Colonic mucosa (tissue), 4 donors: Measurements from ENCODE around the gene LDAH. TPM values are rescaled to one million over a fixed set of nuclear protein-coding genes. Genes with fewer than 3 reads are reported as not detected.

ENCODE experiments used
- DNase-seq: peaks from one replicate; pipeline ENCODE4 v3.0.0-alpha.2; 2020
- H3K27ac ChIP-seq: fragments of 200-600 bp; one replicate; pipeline ENCODE4 v1.8.0; 2021
- H3K27me3 ChIP-seq: fragments of 200-600 bp; one replicate; pipeline ENCODE4 v1.8.0; 2021
- H3K36me3 ChIP-seq: fragments of 200-600 bp; one replicate; pipeline ENCODE4 v1.8.0; 2021
- H3K4me1 ChIP-seq: fragments of 200-600 bp; one replicate; pipeline ENCODE4 v1.8.0; 2021; ENCODE audit warnings: mild to moderate bottlenecking
- H3K4me3 ChIP-seq: fragments of 200-600 bp; one replicate; pipeline ENCODE4 v1.8.0; 2021
- H3K9ac ChIP-seq, 2 donors: one replicate each; pipeline ENCODE4 v1.7.0; 2013; ENCODE audit warnings: control low read depth in 2 of 2, low read depth in 2 of 2, low read length in 2 of 2
- H3K9me3 ChIP-seq: fragments of 200-600 bp; one replicate; pipeline ENCODE4 v1.8.0; 2021
- CTCF ChIP-seq: fragments of 200-600 bp; IDR thresholded peaks from one replicate; pipeline ENCODE4 v1.8.0; 2022; ENCODE audit warnings: antibody characterized with exemption, mild to moderate bottlenecking
- intact Hi-C: fragments of 100-400 bp; cut with DNase I; formaldehyde crosslinking; loops from one replicate; pipeline ENCODE4 v1.14.1; 2022
- total RNA-seq, 2 donors: library from RNA; stranded (reverse); fragmentation: NEBNext Ultra II Directional in 1 of 2; extraction: Animal tissue kit (Norgen Biotek cat#: 25700) in 1 of 2; gene quantifications; one replicate each; pipeline ENCODE4 v1.2.1, GENCODE V29; 2021
- donor health status: healthy.
- donor health status: DM: no; HTN: no; CAD: no.
- donor health status: DM: no; HTN: no; CAD: no.

The LDAH gene
- total RNA-seq, 2 donors from 2014 or later, result 15.0 to 25.9 TPM

GRCh38 chr2:20642055-20642971 lies 180.6 kb downstream of the LDAH start:
- Histone ChIP-seq H3K27me3 (no peaks in the 10 kb centered on the region), H3K36me3 (no peaks in the 10 kb centered on the region), H3K4me1 (no peaks in the 10 kb centered on the region), H3K27ac (no peak overlapping the region), H3K9ac (no peak overlapping the region), H3K4me3 (no peak overlapping the region), H3K9me3 (no peaks in the 10 kb centered on the region)
- intact Hi-C loops, result no loop called here
- peak; percentile 63 for DNase-seq
- peak; percentile 93 for TF ChIP-seq CTCF

- Histone ChIP-seq H3K4me3 (no peak overlapping the region), H3K27me3 (no peaks in the 10 kb centered on the region), H3K9me3 (no peaks in the 10 kb centered on the region), H3K4me1 (no peaks in the 10 kb centered on the region), H3K36me3 (no peaks in the 10 kb centered on the region), H3K9ac (no peak overlapping the region), H3K27ac (no peak overlapping the region)
- no peak for DNase-seq
- intact Hi-C loops, result no loop called here
- no peak for TF ChIP-seq CTCF
These were observed 181.5 kb downstream of the LDAH start for GRCh38 chr2:20641123-20641985.

GRCh38 chr2:20640411-20641122 lies 182.3 kb downstream of the LDAH start:
- no peak for TF ChIP-seq CTCF
- intact Hi-C loops, result no loop called here
- Histone ChIP-seq H3K27me3 (no peaks in the 10 kb centered on the region), H3K36me3 (no peaks in the 10 kb centered on the region), H3K9me3 (no peaks in the 10 kb centered on the region), H3K4me1 (no peaks in the 10 kb centered on the region), H3K27ac (no peak overlapping the region), H3K4me3 (no peak overlapping the region), H3K9ac (no peak overlapping the region)
- DNase-seq, result no peak

GRCh38 chr2:20638646-20639430 lies 184.1 kb downstream of the LDAH start:
- DNase-seq, result no peak

More at GRCh38 chr2:20638646-20639430, 184.1 kb downstream of the LDAH start:
- H3K4me3 ChIP-seq, result no peak overlapping the region
- TF ChIP-seq CTCF, result no peak
- no peaks in the 10 kb centered on the region for H3K27me3 ChIP-seq
- no peaks in the 10 kb centered on the region for H3K9me3 ChIP-seq
- intact Hi-C loops, result loop anchor here (2.0 to 5.0 kb wide), 2 partner anchors 196 to 242 kb away; no protein-coding TSS in a partner anchor
- no peak overlapping the region for H3K9ac ChIP-seq
- H3K36me3 ChIP-seq, result no peaks in the 10 kb centered on the region
- H3K27ac ChIP-seq, result no peak overlapping the region
- H3K4me1 ChIP-seq, result peaks cover 13% of the 10 kb centered on the region
